Measurements from ENCODE around the gene DNAJC6.
"Not testable (repeated sequence)": the region's sequence is repeated elsewhere in the genome, so short reads cannot be mapped to it uniquely, and the experiment has no call there.

The DNAJC6 gene

GRCh38 chr1:65360648-65361047 lies 51.3 kb downstream of the DNAJC6 start:
- DNase-seq, result no peak

- no peak for DNase-seq
Observed at GRCh38 chr1:65362545-65362944, 53.2 kb downstream of the DNAJC6 start.

GRCh38 chr1:65363484-65363883 lies 54.1 kb downstream of the DNAJC6 start:
- no peak for DNase-seq

GRCh38 chr1:65368403-65368802 lies 59.1 kb downstream of the DNAJC6 start:
- no peak for DNase-seq

- no peak for DNase-seq
Observed at GRCh38 chr1:65371544-65371943, 62.2 kb downstream of the DNAJC6 start.

GRCh38 chr1:65372557-65372956 lies 63.2 kb downstream of the DNAJC6 start:
- no peak for DNase-seq

GRCh38 chr1:65377496-65378246 lies 68.3 kb downstream of the DNAJC6 start:
- DNase-seq, result no peak

GRCh38 chr1:65378247-65378946 lies 69.1 kb downstream of the DNAJC6 start:
- DNase-seq, result no peak

- DNase-seq, result not testable (repeated sequence)
Observed at GRCh38 chr1:65384426-65384825, 75.1 kb downstream of the DNAJC6 start.

GRCh38 chr1:65386439-65386838 lies 77.1 kb downstream of the DNAJC6 start:
- DNase-seq, result no peak

- DNase-seq, result no peak
Observed at GRCh38 chr1:65387821-65388220, 78.5 kb downstream of the DNAJC6 start.

- DNase-seq, result no peak
Observed at GRCh38 chr1:65388908-65389695, 79.8 kb downstream of the DNAJC6 start.

GRCh38 chr1:65392497-65392896 lies 83.2 kb downstream of the DNAJC6 start:
- no peak for DNase-seq

- DNase-seq, result no peak
Observed at GRCh38 chr1:65393347-65393746, 84.0 kb downstream of the DNAJC6 start.

- no peak for DNase-seq
Observed at GRCh38 chr1:65393928-65394327, 84.6 kb downstream of the DNAJC6 start.

- DNase-seq, result no peak
Observed at GRCh38 chr1:65395887-65396612, 86.7 kb downstream of the DNAJC6 start.

GRCh38 chr1:65398083-65398482 lies 88.7 kb downstream of the DNAJC6 start:
- no peak for DNase-seq

- no peak for DNase-seq
Observed at GRCh38 chr1:65399003-65399402, 89.7 kb downstream of the DNAJC6 start.

GRCh38 chr1:65401612-65402011 lies 92.3 kb downstream of the DNAJC6 start:
- DNase-seq, result no peak

- DNase-seq, result no peak
Observed at GRCh38 chr1:65404941-65405340, 95.6 kb downstream of the DNAJC6 start.

GRCh38 chr1:65407877-65408276 lies 98.5 kb downstream of the DNAJC6 start:
- no peak for DNase-seq

GRCh38 chr1:65409314-65409713 lies 100.0 kb downstream of the DNAJC6 start:
- DNase-seq, result no peak

GRCh38 chr1:65409816-65410326 lies 100.5 kb downstream of the DNAJC6 start:
- no peak for DNase-seq
